Activated naive CD4-positive, alpha-beta T cell treated with anti-CD3 and anti-CD28 coated beads, Interleukin-2, amount 10 ng/mL, durations not matched to agents 7 days and 5 days (primary cell): ENCODE measurements around the gene PPP1R1C.

Experiments
- CTCF ChIA-PET: fragments of 350-600 bp; sonication (Branson Sonifier 250); formaldehyde crosslinking; loops from one replicate; lab custom pipeline; 2021; ENCODE audit warnings: antibody characterized with exemption; lab: Charles Lee
- DNase-seq: peaks from one replicate; pipeline ENCODE4 v3.0.0-alpha.2; 2020
- H3K27ac Mint-ChIP-seq: one replicate; pipeline ENCODE4 v1.8.0; 2021; ENCODE audit warnings: mild to moderate bottlenecking, moderate library complexity, mixed read lengths
- H3K27me3 Mint-ChIP-seq: one replicate; pipeline ENCODE4 v1.8.0; 2021; ENCODE audit warnings: mild to moderate bottlenecking, mixed read lengths
- H3K36me3 Mint-ChIP-seq: one replicate; pipeline ENCODE4 v1.8.0; 2021; ENCODE audit warnings: mixed read lengths
- H3K4me1 Mint-ChIP-seq: one replicate; pipeline ENCODE4 v1.8.0; 2021; ENCODE audit warnings: mixed read lengths
- H3K4me3 Mint-ChIP-seq: one replicate; pipeline ENCODE4 v1.8.0; 2021; ENCODE audit warnings: mild to moderate bottlenecking, moderate library complexity, mixed read lengths
- H3K9me3 Mint-ChIP-seq: one replicate; pipeline ENCODE4 v1.8.0; 2021; ENCODE audit warnings: mixed read lengths

The PPP1R1C gene

DNA sequence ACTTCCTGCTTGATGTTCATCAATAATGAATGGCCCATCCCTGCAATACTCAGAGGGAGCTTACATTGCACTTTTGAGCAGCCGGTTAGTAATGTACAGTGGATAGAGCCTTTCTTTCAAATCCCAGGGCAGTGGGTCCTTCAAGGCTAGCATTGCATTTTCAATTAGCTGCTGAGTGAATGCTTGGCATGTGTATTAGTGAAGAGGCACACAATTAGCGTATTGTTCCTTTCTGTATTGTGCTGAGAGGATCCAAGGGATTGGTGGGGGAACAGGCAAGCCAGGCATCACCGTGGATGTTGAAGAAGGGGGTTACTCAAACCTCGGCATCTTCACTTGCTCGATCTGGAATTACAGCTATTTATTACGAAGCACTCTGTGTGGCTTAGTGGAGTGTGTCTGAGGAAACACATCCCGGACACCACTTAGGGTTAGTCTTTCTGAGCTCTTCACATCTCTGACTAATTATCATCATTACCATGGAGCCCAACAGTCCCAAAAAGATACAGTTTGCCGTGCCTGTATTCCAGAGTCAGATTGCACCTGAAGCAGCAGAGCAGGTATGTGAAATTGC lies at the start of gene PPP1R1C:
Gene PPP1R1C (plus strand): TSS at position 222 of the 574 bp plus-strand sequence. CDS start 258 bp downstream, at position 480.
- Mint-ChIP-seq H3K36me3 (no peaks in the 10 kb centered on the region), H3K4me1 (no peaks in the 10 kb centered on the region), H3K9me3 (no peaks in the 10 kb centered on the region), H3K4me3 (no peak within 1 kb of the TSS), H3K27me3 (no peaks in the 10 kb centered on the region), H3K27ac (no peak within 1 kb of the TSS)
- CTCF ChIA-PET = no interaction called here
- no peak for DNase-seq

GRCh38 chr2:181937473-181937872 lies 48.2 kb upstream of the PPP1R1C start:
- CTCF ChIA-PET = interaction anchor here (1.2 kb wide), 1 partner anchor 17 kb away, joined by 6 read pairs; no protein-coding TSS in a partner anchor
- no peak overlapping the region for H3K27ac Mint-ChIP-seq

GRCh38 chr2:181943411-181944124 lies 42.1 kb upstream of the PPP1R1C start:
- H3K27me3 Mint-ChIP-seq = peaks cover 18% of the 10 kb centered on the region
- CTCF ChIA-PET = no interaction called here
- H3K9me3 Mint-ChIP-seq = no peaks in the 10 kb centered on the region
- H3K36me3 Mint-ChIP-seq = no peaks in the 10 kb centered on the region
- no peak overlapping the region for H3K27ac Mint-ChIP-seq
- no peak for DNase-seq
- no peak overlapping the region for H3K4me3 Mint-ChIP-seq
- H3K4me1 Mint-ChIP-seq = no peaks in the 10 kb centered on the region

More at GRCh38 chr2:181937473-181937872, 48.2 kb upstream of the PPP1R1C start:
- Mint-ChIP-seq H3K4me3 (no peak overlapping the region), H3K4me1 (no peaks in the 10 kb centered on the region), H3K27me3 (peaks cover 18% of the 10 kb centered on the region), H3K36me3 (no peaks in the 10 kb centered on the region), H3K9me3 (no peaks in the 10 kb centered on the region)
- DNase-seq = no peak

DNA sequence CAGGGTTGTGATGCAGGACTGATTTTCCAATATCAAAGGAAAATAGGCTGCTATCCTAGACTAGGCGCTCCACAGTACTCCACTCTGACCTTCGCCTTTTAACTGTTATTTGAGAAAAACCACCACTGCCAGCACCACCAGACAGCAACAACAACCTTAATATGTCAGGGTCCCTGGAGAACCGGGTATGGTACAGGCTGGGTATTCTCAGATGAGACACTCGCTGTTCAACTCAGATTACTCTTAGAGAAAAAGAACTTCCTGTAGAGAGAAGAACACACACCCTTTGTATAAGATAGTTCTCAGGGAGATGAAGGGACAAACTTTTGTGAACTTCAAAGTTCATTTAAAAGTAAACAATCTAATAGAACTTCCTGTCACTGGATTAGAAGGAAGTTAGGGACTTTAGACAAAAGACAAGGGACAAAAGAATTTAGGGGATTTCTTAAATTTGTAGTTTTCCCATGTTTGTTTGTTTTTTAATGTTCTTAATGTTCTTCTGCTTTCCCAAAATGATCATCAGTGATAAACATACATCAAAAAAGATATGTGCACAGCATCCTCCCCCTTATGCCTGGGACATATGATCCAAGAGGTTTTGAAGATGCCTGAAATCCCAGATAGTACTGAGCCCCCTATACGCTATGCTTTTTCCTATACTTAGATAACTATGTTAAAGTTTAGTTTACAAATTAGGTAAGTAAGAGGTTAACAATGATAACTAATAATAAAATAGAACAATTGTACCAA lies 41.3 kb upstream of the PPP1R1C start:
- DNase-seq = no peak
- peaks cover 22% of the 10 kb centered on the region for H3K27me3 Mint-ChIP-seq

GRCh38 chr2:181944914-181945291 lies 40.8 kb upstream of the PPP1R1C start:
- Mint-ChIP-seq H3K4me1 (no peaks in the 10 kb centered on the region), H3K27me3 (peaks cover 24% of the 10 kb centered on the region), H3K27ac (no peak overlapping the region), H3K9me3 (no peaks in the 10 kb centered on the region), H3K36me3 (no peaks in the 10 kb centered on the region), H3K4me3 (no peak overlapping the region)
- CTCF ChIA-PET = no interaction called here
- no peak for DNase-seq

More for the DNA sequence above, 41.3 kb upstream of the PPP1R1C start:
- Mint-ChIP-seq H3K4me3 (no peak overlapping the region), H3K27ac (no peak overlapping the region), H3K4me1 (no peaks in the 10 kb centered on the region), H3K36me3 (no peaks in the 10 kb centered on the region), H3K9me3 (no peaks in the 10 kb centered on the region)
- CTCF ChIA-PET = no interaction called here

GRCh38 chr2:181946444-181947127 lies 39.1 kb upstream of the PPP1R1C start:
- Mint-ChIP-seq H3K27me3 (peaks cover 24% of the 10 kb centered on the region), H3K27ac (no peak overlapping the region), H3K4me1 (no peaks in the 10 kb centered on the region), H3K36me3 (no peaks in the 10 kb centered on the region), H3K9me3 (no peaks in the 10 kb centered on the region), H3K4me3 (no peak overlapping the region)
- no peak for DNase-seq
- CTCF ChIA-PET = no interaction called here

DNA sequence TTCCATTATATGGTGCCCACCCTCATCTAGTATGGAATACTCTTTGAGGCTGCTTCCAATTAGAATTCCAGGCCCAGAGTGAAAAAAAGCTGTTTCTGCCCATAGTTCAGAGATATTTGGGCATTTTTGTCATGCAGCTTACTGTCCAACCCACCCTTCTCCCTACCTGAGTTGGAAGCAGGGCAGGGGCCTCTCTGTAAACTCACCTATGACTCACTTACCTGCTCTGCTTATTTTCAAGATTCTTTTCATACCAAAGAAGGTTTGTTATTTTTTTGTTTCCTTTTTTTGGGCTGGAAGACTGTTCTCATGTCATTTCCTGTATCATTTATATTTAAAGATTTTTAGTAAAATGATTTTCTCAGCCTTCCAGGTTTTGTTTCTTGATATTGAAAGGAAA lies 38.4 kb upstream of the PPP1R1C start:
- H3K27me3 Mint-ChIP-seq = peaks cover 20% of the 10 kb centered on the region
- no peak for DNase-seq
- H3K4me1 Mint-ChIP-seq = no peaks in the 10 kb centered on the region
- no peaks in the 10 kb centered on the region for H3K36me3 Mint-ChIP-seq
- H3K4me3 Mint-ChIP-seq = no peak overlapping the region
- no peaks in the 10 kb centered on the region for H3K9me3 Mint-ChIP-seq
- H3K27ac Mint-ChIP-seq = no peak overlapping the region
- CTCF ChIA-PET = interaction anchor here (1.6 kb wide), 1 partner anchor 204 kb away, joined by 4 read pairs; no protein-coding TSS in a partner anchor

DNA sequence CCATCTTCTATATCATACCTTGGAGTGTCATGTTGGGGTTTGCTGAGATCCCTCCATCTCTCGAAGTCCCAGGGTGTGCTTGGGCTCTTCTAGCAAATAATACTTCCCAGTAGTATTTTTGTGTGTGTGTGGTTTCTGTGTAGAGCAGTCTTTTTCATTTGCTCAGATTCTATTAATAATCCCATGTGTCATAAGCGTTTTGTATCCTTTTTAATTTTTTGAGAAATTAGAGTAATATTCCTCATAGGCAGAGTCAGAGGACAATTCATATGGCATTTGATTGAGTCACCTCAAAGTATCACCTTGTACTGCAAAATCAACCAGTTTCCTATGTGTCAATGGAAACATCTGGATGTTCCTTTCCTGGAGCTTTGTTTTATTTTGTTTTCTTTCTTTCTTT lies 37.4 kb upstream of the PPP1R1C start:
- Mint-ChIP-seq H3K4me1 (no peaks in the 10 kb centered on the region), H3K36me3 (no peaks in the 10 kb centered on the region), H3K27ac (no peak overlapping the region), H3K27me3 (peaks cover 27% of the 10 kb centered on the region), H3K4me3 (no peak overlapping the region), H3K9me3 (no peaks in the 10 kb centered on the region)
- CTCF ChIA-PET = interaction anchor here (1.6 kb wide), 1 partner anchor 205 kb away, joined by 4 read pairs; no protein-coding TSS in a partner anchor
- DNase-seq = no peak

- H3K36me3 Mint-ChIP-seq = no peaks in the 10 kb centered on the region
- no peaks in the 10 kb centered on the region for H3K9me3 Mint-ChIP-seq
- no peak overlapping the region for H3K4me3 Mint-ChIP-seq
- H3K27ac Mint-ChIP-seq = no peak overlapping the region
- CTCF ChIA-PET = interaction anchor here (1.6 kb wide), 1 partner anchor 206 kb away, joined by 4 read pairs; no protein-coding TSS in a partner anchor
- H3K4me1 Mint-ChIP-seq = peaks cover 5% of the 10 kb centered on the region
- DNase-seq = no peak
- H3K27me3 Mint-ChIP-seq = peaks cover 29% of the 10 kb centered on the region
Observed at GRCh38 chr2:181949047-181949446, 36.6 kb upstream of the PPP1R1C start.

DNA sequence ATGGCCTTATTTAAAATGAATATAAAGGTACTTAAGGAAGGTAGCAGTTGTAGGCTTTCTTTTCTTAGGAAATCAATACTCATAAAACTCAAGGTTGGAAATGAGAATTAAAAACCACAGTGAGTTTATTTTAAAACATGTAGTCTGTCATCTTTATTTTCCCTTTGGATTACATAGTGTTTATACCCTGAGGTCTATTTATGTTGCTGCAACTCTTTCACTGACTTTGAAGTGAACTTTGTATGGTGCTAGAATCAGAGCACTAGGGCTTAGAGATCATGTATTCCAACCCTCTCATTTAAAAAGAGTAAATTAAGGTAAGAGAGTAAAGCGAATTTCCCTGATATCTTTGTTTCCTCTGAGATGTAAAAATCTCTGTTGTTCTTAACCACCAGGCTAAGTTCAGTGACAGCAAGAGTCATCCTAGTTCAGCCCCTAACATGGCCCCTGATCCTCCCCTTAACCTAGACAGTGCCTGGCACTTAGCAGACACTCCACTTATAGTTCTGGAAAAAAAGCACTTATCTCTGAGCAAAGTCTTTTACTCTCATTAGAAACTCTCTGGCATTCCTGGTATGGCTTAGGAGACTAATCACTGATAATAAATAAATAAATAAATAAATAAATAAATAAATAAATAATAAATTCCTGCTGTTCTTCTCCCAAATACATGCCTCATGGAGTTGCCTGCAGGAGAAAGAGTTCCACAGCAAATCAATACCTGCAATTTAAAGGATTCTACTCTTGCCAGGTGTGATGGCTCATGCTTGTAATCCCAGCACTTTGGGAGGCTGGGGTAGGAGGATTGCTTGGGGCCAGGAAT lies 33.0 kb upstream of the PPP1R1C start:
- H3K27ac Mint-ChIP-seq = no peak overlapping the region

DNA sequence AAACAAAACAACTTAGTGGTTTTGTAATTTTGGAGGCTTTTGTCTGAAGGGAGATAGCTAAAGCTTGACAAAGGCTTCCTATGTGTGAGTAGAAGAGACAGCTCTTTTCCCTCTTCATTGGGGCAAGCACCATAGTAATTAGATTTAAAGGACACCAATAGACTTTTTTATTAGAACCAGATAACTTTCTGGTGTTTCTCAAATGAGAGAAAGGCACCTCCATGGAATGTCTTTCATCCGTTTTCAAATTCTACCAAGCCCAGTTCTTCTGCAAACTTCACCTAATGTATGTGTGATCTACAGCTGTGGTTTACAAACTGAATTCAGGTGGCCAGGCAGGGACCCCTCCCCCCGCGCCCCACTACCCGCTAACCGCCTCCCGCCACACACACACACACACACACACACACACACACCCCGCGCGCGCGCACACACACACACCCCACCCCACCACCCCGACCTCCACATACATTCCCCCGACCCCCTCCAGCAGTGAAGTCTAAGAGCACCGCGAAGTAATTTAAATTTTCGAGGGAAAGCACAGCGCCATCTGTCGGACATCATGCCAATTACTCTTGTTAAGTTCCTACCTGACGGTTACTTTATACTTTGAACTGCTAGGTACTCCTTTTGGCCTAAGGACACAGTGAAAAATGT lies 31.6 kb upstream of the PPP1R1C start:
- Mint-ChIP-seq H3K4me3 (peak overlapping the region; percentile 9), H3K4me1 (peaks cover 9% of the 10 kb centered on the region), H3K36me3 (no peaks in the 10 kb centered on the region)

More for the DNA sequence above, 33.0 kb upstream of the PPP1R1C start:
- no peak for DNase-seq
- Mint-ChIP-seq H3K4me1 (peaks cover 9% of the 10 kb centered on the region), H3K9me3 (no peaks in the 10 kb centered on the region), H3K4me3 (no peak overlapping the region), H3K36me3 (no peaks in the 10 kb centered on the region), H3K27me3 (peaks cover 28% of the 10 kb centered on the region)
- CTCF ChIA-PET = interaction anchor here (1.3 to 1.5 kb wide), 2 partner anchors 210 to 255 kb away, joined by 4 to 11 read pairs; no protein-coding TSS in a partner anchor

GRCh38 chr2:181954538-181954883 lies 31.1 kb upstream of the PPP1R1C start:
- Mint-ChIP-seq H3K36me3 (no peaks in the 10 kb centered on the region), H3K4me3 (no peak overlapping the region), H3K4me1 (peaks cover 9% of the 10 kb centered on the region), H3K9me3 (no peaks in the 10 kb centered on the region), H3K27ac (no peak overlapping the region), H3K27me3 (peaks cover 16% of the 10 kb centered on the region)
- no peak for DNase-seq
- CTCF ChIA-PET = interaction anchor here (0.9 to 1.9 kb wide), 7 partner anchors 8 to 215 kb away, joined by 4 to 9 read pairs (median 4); no protein-coding TSS in a partner anchor

More for the DNA sequence above, 31.6 kb upstream of the PPP1R1C start:
- peak; percentile 76 for DNase-seq
- H3K27me3 Mint-ChIP-seq = peaks cover 21% of the 10 kb centered on the region
- no peaks in the 10 kb centered on the region for H3K9me3 Mint-ChIP-seq
- CTCF ChIA-PET = interaction anchor here (0.6 to 1.9 kb wide), 16 partner anchors 9 to 390 kb away, joined by 3 to 11 read pairs (median 3); partner anchors contain the start of gene ITPRID2
- no peak overlapping the region for H3K27ac Mint-ChIP-seq
